HG03066 (cell line): ENCODE measurements around the gene TUBGCP6.

Source experiments
- ATAC-seq: cut with Tn5 transposase; IDR thresholded peaks from one replicate; pipeline ENCODE4 v1.9.1; 2021; ENCODE audit warnings: low read depth; ENCODE audit not compliant: unreplicated experiment

The TUBGCP6 gene

GRCh38 chr22:50233223-50233622, 11.6 kb downstream of the TUBGCP6 start:
- no peak for ATAC-seq

GRCh38 chr22:50232481-50233151, 12.2 kb downstream of the TUBGCP6 start:
- ATAC-seq: no peak

- no peak for ATAC-seq
Observed at GRCh38 chr22:50229370-50229769, 15.5 kb downstream of the TUBGCP6 start.

GRCh38 chr22:50228366-50228765, 16.5 kb downstream of the TUBGCP6 start:
- no peak for ATAC-seq

GRCh38 chr22:50227579-50228215, 17.1 kb downstream of the TUBGCP6 start:
- no peak for ATAC-seq

- no peak for ATAC-seq
Observed at GRCh38 chr22:50226875-50227165, 18.0 kb downstream of the TUBGCP6 start.

GRCh38 chr22:50226063-50226874, 18.6 kb downstream of the TUBGCP6 start:
- no peak for ATAC-seq

- no peak for ATAC-seq
Observed at GRCh38 chr22:50225200-50225969, 19.4 kb downstream of the TUBGCP6 start.

- ATAC-seq: no peak
Observed at GRCh38 chr22:50224071-50224470, 20.8 kb downstream of the TUBGCP6 start.

GRCh38 chr22:50222508-50222907, 22.3 kb downstream of the TUBGCP6 start:
- no peak for ATAC-seq

GRCh38 chr22:50221410-50222300, 23.2 kb downstream of the TUBGCP6 start:
- ATAC-seq: no peak

- ATAC-seq: no peak
Observed at GRCh38 chr22:50220603-50221409, 24.0 kb downstream of the TUBGCP6 start.

- ATAC-seq: no peak
Observed at GRCh38 chr22:50219800-50220602, 24.8 kb downstream of the TUBGCP6 start.

- ATAC-seq: no peak
Observed at GRCh38 chr22:50218996-50219727, 25.7 kb downstream of the TUBGCP6 start.

- no peak for ATAC-seq
Observed at GRCh38 chr22:50218153-50218995, 26.4 kb downstream of the TUBGCP6 start.

- ATAC-seq: no peak
Observed at GRCh38 chr22:50217543-50218152, 27.2 kb downstream of the TUBGCP6 start.
